GM23248 (cell line): ENCODE results near the gene TBC1D23.

Experiments
- EZH2 ChIP-seq: fragments of 200-600 bp; sonication (generic); IDR thresholded peaks from 2 replicates; pipeline ENCODE4 v1.6.1; 2018; ENCODE audit warnings: antibody characterized with exemption, mild to moderate bottlenecking; ENCODE audit not compliant: insufficient read depth, poor library complexity, severe bottlenecking
- EZH2phosphoT487 ChIP-seq: fragments of 200-600 bp; sonication (generic); IDR thresholded peaks from 2 replicates; pipeline ENCODE4 v1.6.1; 2018; ENCODE audit warnings: antibody characterized with exemption, moderate library complexity, mild to moderate bottlenecking, low read depth; ENCODE audit not compliant: insufficient read depth

GRCh38 chr3:100234364-100234763, 26.4 kb upstream of the TBC1D23 start:
- TF ChIP-seq EZH2, result no peak
- TF ChIP-seq EZH2phosphoT487, result no peak
